KOPT-K1 (cell line): ENCODE results near the gene COL16A1.

ENCODE experiments used
- H3K27ac ChIP-seq: fragments of 200-600 bp; sonication (generic); 2 replicates; pipeline ENCODE4 v1.5.1; 2016; ENCODE audit warnings: antibody characterized with exemption, mild to moderate bottlenecking, low read depth, low read length; ENCODE audit not compliant: poor library complexity, severe bottlenecking
- H3K36me3 ChIP-seq: fragments of 200-600 bp; sonication (generic); 2 replicates; pipeline ENCODE4 v1.5.1; 2017; ENCODE audit warnings: antibody characterized with exemption, mild to moderate bottlenecking, low read length, moderate library complexity; ENCODE audit not compliant: insufficient read depth
- H3K9me3 ChIP-seq: fragments of 200-600 bp; sonication (generic); 2 replicates; pipeline ENCODE4 v1.5.1; 2017; ENCODE audit warnings: antibody characterized with exemption, low read length, mild to moderate bottlenecking; ENCODE audit not compliant: insufficient read depth, poor library complexity, severe bottlenecking

Gene COL16A1

GRCh38 chr1:31660871-31661455 is 42.9 kb downstream of the COL16A1 start:
- H3K36me3 ChIP-seq = no peaks in the 10 kb centered on the region
- no peak overlapping the region for H3K27ac ChIP-seq

GRCh38 chr1:31659889-31660288 is 43.9 kb downstream of the COL16A1 start:
- H3K27ac ChIP-seq = no peak overlapping the region
- H3K36me3 ChIP-seq = no peaks in the 10 kb centered on the region
- no peaks in the 10 kb centered on the region for H3K9me3 ChIP-seq

More at GRCh38 chr1:31660871-31661455, 42.9 kb downstream of the COL16A1 start:
- no peaks in the 10 kb centered on the region for H3K9me3 ChIP-seq

- H3K9me3 ChIP-seq = no peaks in the 10 kb centered on the region
- H3K27ac ChIP-seq = no peak overlapping the region
- H3K36me3 ChIP-seq = no peaks in the 10 kb centered on the region
Measured at GRCh38 chr1:31658721-31659120, 45.1 kb downstream of the COL16A1 start.

GRCh38 chr1:31657972-31658510 is 45.8 kb downstream of the COL16A1 start:
- Histone ChIP-seq H3K36me3 (no peaks in the 10 kb centered on the region), H3K27ac (no peak overlapping the region), H3K9me3 (no peaks in the 10 kb centered on the region)

- H3K9me3 ChIP-seq = no peaks in the 10 kb centered on the region
Measured at GRCh38 chr1:31657020-31657804, 46.6 kb downstream of the COL16A1 start.

GRCh38 chr1:31655756-31656155 is 48.1 kb downstream of the COL16A1 start:
- no peak overlapping the region for H3K27ac ChIP-seq
- H3K9me3 ChIP-seq = no peaks in the 10 kb centered on the region
- no peaks in the 10 kb centered on the region for H3K36me3 ChIP-seq

More at GRCh38 chr1:31657020-31657804, 46.6 kb downstream of the COL16A1 start:
- Histone ChIP-seq H3K36me3 (no peaks in the 10 kb centered on the region), H3K27ac (no peak overlapping the region)

GRCh38 chr1:31655104-31655503 is 48.7 kb downstream of the COL16A1 start:
- H3K27ac ChIP-seq = no peak overlapping the region
- H3K36me3 ChIP-seq = no peaks in the 10 kb centered on the region
- H3K9me3 ChIP-seq = no peaks in the 10 kb centered on the region

GRCh38 chr1:31654474-31654776 is 49.4 kb downstream of the COL16A1 start:
- Histone ChIP-seq H3K9me3 (no peaks in the 10 kb centered on the region), H3K27ac (no peak overlapping the region), H3K36me3 (no peaks in the 10 kb centered on the region)

- Histone ChIP-seq H3K9me3 (no peaks in the 10 kb centered on the region), H3K36me3 (no peaks in the 10 kb centered on the region), H3K27ac (no peak overlapping the region)
Measured at GRCh38 chr1:31653717-31654473, 49.9 kb downstream of the COL16A1 start.

GRCh38 chr1:31652891-31653499 is 50.8 kb downstream of the COL16A1 start:
- H3K27ac ChIP-seq = no peak overlapping the region
- no peaks in the 10 kb centered on the region for H3K9me3 ChIP-seq
- no peaks in the 10 kb centered on the region for H3K36me3 ChIP-seq

- Histone ChIP-seq H3K9me3 (no peaks in the 10 kb centered on the region), H3K27ac (no peak overlapping the region), H3K36me3 (no peaks in the 10 kb centered on the region)
Measured at GRCh38 chr1:31651766-31652165, 52.1 kb downstream of the COL16A1 start.

GRCh38 chr1:31651089-31651420 is 52.8 kb downstream of the COL16A1 start:
- no peaks in the 10 kb centered on the region for H3K9me3 ChIP-seq
- H3K27ac ChIP-seq = no peak overlapping the region
- H3K36me3 ChIP-seq = no peaks in the 10 kb centered on the region

- H3K9me3 ChIP-seq = no peaks in the 10 kb centered on the region
- H3K36me3 ChIP-seq = no peaks in the 10 kb centered on the region
- no peak overlapping the region for H3K27ac ChIP-seq
Measured at GRCh38 chr1:31650161-31651088, 53.4 kb downstream of the COL16A1 start.

- H3K27ac ChIP-seq = no peak overlapping the region
- H3K9me3 ChIP-seq = no peaks in the 10 kb centered on the region
- no peaks in the 10 kb centered on the region for H3K36me3 ChIP-seq
Measured at GRCh38 chr1:31648641-31649357, 55.0 kb downstream of the COL16A1 start.
